GM23338 (cell line): ENCODE results near the gene RXRA. TPM values are rescaled to one million over a fixed set of nuclear protein-coding genes. Genes with fewer than 3 reads are reported as not detected.

Experiments
- ATAC-seq: fragments of 200-7000 bp; cut with Tn5 transposase; 3 replicates; pipeline ENCODE4 v1.9.1; 2020
- DNase-seq: peaks from one replicate; pipeline ENCODE4 v3.0.0-alpha.2; 2015; ENCODE audit warnings: low spot score
- H2AFZ ChIP-seq: fragments of 200-600 bp; sonication (generic); 2 replicates; pipeline ENCODE4 v1.8.0; 2016; ENCODE audit warnings: antibody characterized with exemption, mild to moderate bottlenecking, moderate library complexity
- H3F3A ChIP-seq: fragments of 200-600 bp; sonication (generic); replicated peaks from 2 replicates; pipeline ENCODE4 v1.8.0; 2017; ENCODE audit warnings: antibody characterized with exemption, mixed run types, low read depth
- H3K27ac ChIP-seq: fragments of 200-600 bp; sonication (generic); 2 replicates; pipeline ENCODE4 v1.6.1; 2016; ENCODE audit warnings: low read depth
- H3K27me3 ChIP-seq: fragments of 200-600 bp; sonication (generic); 2 replicates; pipeline ENCODE4 v1.8.0; 2016; ENCODE audit warnings: mild to moderate bottlenecking, mixed run types, moderate library complexity; ENCODE audit not compliant: insufficient read depth
- H3K36me3 ChIP-seq: fragments of 200-600 bp; sonication (generic); 2 replicates; pipeline ENCODE4 v1.8.0; 2016; ENCODE audit warnings: mild to moderate bottlenecking; ENCODE audit not compliant: insufficient read depth
- H3K4me1 ChIP-seq: fragments of 200-600 bp; sonication (generic); 2 replicates; pipeline ENCODE4 v1.8.0; 2016; ENCODE audit warnings: mild to moderate bottlenecking, moderate library complexity; ENCODE audit not compliant: insufficient read depth
- H3K4me2 ChIP-seq: fragments of 200-600 bp; sonication (generic); 2 replicates; pipeline ENCODE4 v1.7.1; 2017; ENCODE audit warnings: mixed run types
- H3K4me3 ChIP-seq: fragments of 200-600 bp; sonication (generic); 2 replicates; pipeline ENCODE4 v1.6.1; 2016; ENCODE audit warnings: mixed run types
- H3K79me2 ChIP-seq: fragments of 200-600 bp; sonication (generic); replicated peaks from 2 replicates; pipeline ENCODE4 v1.8.0; 2017; ENCODE audit warnings: mild to moderate bottlenecking; ENCODE audit not compliant: insufficient read depth
- H3K9me2 ChIP-seq: fragments of 200-600 bp; sonication (generic); 2 replicates; pipeline ENCODE4 v1.8.0; 2017; ENCODE audit not compliant: insufficient read depth
- H4K20me1 ChIP-seq: fragments of 200-600 bp; sonication (generic); replicated peaks from 2 replicates; pipeline ENCODE4 v1.8.0; 2017; ENCODE audit warnings: mild to moderate bottlenecking; ENCODE audit not compliant: insufficient read depth
- H3K27ac Mint-ChIP-seq: 2 replicates; pipeline ENCODE4 v1.8.0; 2020; ENCODE audit warnings: inconsistent platforms, mild to moderate bottlenecking, moderate library complexity, mixed read lengths
- H3K27me3 Mint-ChIP-seq: 3 replicates; pipeline ENCODE4 v1.8.0; 2022; ENCODE audit warnings: low read depth, mild to moderate bottlenecking, moderate library complexity, mixed read lengths, inconsistent platforms; ENCODE audit not compliant: insufficient read depth, poor library complexity
- H3K36me3 Mint-ChIP-seq: 3 replicates; pipeline ENCODE4 v1.8.0; 2021; ENCODE audit warnings: low read depth, mild to moderate bottlenecking, inconsistent platforms, moderate library complexity, mixed read lengths
- H3K4me1 Mint-ChIP-seq: 3 replicates; pipeline ENCODE4 v1.8.0; 2020; ENCODE audit warnings: mild to moderate bottlenecking, inconsistent platforms, mixed read lengths
- H3K4me3 Mint-ChIP-seq: 3 replicates; pipeline ENCODE4 v1.8.0; 2021; ENCODE audit warnings: moderate library complexity, mild to moderate bottlenecking, inconsistent platforms, mixed read lengths
- H3K9me3 Mint-ChIP-seq: 3 replicates; pipeline ENCODE4 v1.8.0; 2020; ENCODE audit warnings: moderate library complexity, mild to moderate bottlenecking, inconsistent platforms, mixed read lengths
- CREB1 ChIP-seq: fragments of 250-450 bp; sonication (Bioruptor Pico); IDR thresholded peaks from 2 replicates; pipeline ENCODE4 v1.5.0; 2020; ENCODE audit warnings: low read depth, mild to moderate bottlenecking, moderate library complexity
- CTCF ChIP-seq, 2 experiments: fragments of 200-600 bp in 1 of 2; sonication (generic) in 1 of 2; conservative IDR thresholded peaks; 2 replicates each; pipeline versions ENCODE4 v1.5.1 to v1.6.1; 2016 to 2017; ENCODE audit warnings: antibody characterized with exemption in 2 of 2, low read depth in 2 of 2, mild to moderate bottlenecking in 2 of 2, moderate library complexity in 1 of 2
- ETS1 ChIP-seq: IDR thresholded peaks from 2 replicates; pipeline ENCODE4 v1.6.1; 2016; ENCODE audit warnings: antibody characterized with exemption
- EZH2 ChIP-seq: fragments of 200-600 bp; sonication (generic); IDR thresholded peaks from one replicate; pipeline ENCODE4 v1.8.0; 2017; ENCODE audit warnings: antibody characterized with exemption, mild to moderate bottlenecking, low read depth; ENCODE audit not compliant: unreplicated experiment
- JUNB ChIP-seq: IDR thresholded peaks from one replicate; pipeline ENCODE4 v1.6.1; 2016; ENCODE audit warnings: antibody characterized with exemption; ENCODE audit not compliant: unreplicated experiment
- NANOG ChIP-seq: IDR thresholded peaks from 2 replicates; pipeline ENCODE4 v1.6.1; 2016; ENCODE audit warnings: antibody characterized with exemption, borderline replicate concordance
- POLR2AphosphoS5 ChIP-seq: IDR thresholded peaks from 2 replicates; pipeline ENCODE4 v1.6.1; 2016; ENCODE audit warnings: antibody characterized with exemption, low read depth
- STAT1 ChIP-seq: IDR thresholded peaks from one replicate; pipeline ENCODE4 v1.6.1; 2016; ENCODE audit warnings: antibody characterized with exemption; ENCODE audit not compliant: unreplicated experiment
- ZNF114 ChIP-seq: fragments of 250-450 bp; sonication (Bioruptor Pico); IDR thresholded peaks from 2 replicates; pipeline ENCODE4 v1.5.0; 2020; ENCODE audit warnings: mild to moderate bottlenecking, moderate library complexity
- ZNF331 ChIP-seq: fragments of 250-450 bp; sonication (Bioruptor Pico); IDR thresholded peaks from 2 replicates; pipeline ENCODE4 v1.5.0; 2020; ENCODE audit warnings: low read depth, mild to moderate bottlenecking, moderate library complexity
- ZNF462 ChIP-seq: fragments of 250-450 bp; sonication (Bioruptor Pico); IDR thresholded peaks from 2 replicates; pipeline ENCODE4 v1.5.0; 2020; ENCODE audit warnings: mild to moderate bottlenecking, moderate library complexity
- polyA plus RNA-seq: library from polyadenylated mRNA; unstranded; fragments of >200 nt; fragmentation: Nextera tagmentation; extraction: Ambion mirVana; gene quantifications from 2 replicates; pipeline ENCODE4 v1.2.1, GENCODE V29; 2016
- total RNA-seq: library from RNA; depleted of rRNA; stranded (reverse); fragments of >200 nt; shearing (Covaris generic); gene quantifications from 2 replicates; pipeline ENCODE4 v1.2.3, GENCODE V29; 2014

RXRA gene
- total and polyA plus RNA-seq, 2 experiments from 2014 or later, result 4.9 to 17.9 TPM

- Histone ChIP-seq H3K79me2 (no peaks in the 10 kb centered on the region), H3F3A (no peaks in the 10 kb centered on the region), H3K36me3 (no peaks in the 10 kb centered on the region), H2AFZ (no peak overlapping the region), H3K27ac (no peak overlapping the region), H3K9me2 (no peaks in the 10 kb centered on the region), H3K4me2 (no peak overlapping the region), H3K27me3 (no peaks in the 10 kb centered on the region), H3K4me3 (no peak overlapping the region), H3K4me1 (no peaks in the 10 kb centered on the region), H4K20me1 (no peaks in the 10 kb centered on the region)
- DNase-seq, result no peak
- ATAC-seq, result no peak
- TF ChIP-seq ZNF114 (CRISPR knock-in tag) (no peak), NANOG (no peak), POLR2AphosphoS5 (no peak), ZNF331 (CRISPR knock-in tag) (no peak), JUNB (no peak), STAT1 (no peak), EZH2 (no peak), CREB1 (no peak)
- no peaks in the 10 kb centered on the region for H3K36me3 Mint-ChIP-seq
- H3K27ac Mint-ChIP-seq, result no peak overlapping the region
- no peak overlapping the region for H3K4me3 Mint-ChIP-seq
- H3K27me3 Mint-ChIP-seq, result peaks cover 9% of the 10 kb centered on the region
- H3K4me1 Mint-ChIP-seq, result no peaks in the 10 kb centered on the region
- H3K9me3 Mint-ChIP-seq, result no peaks in the 10 kb centered on the region
These were observed 133.3 kb downstream of the RXRA start for GRCh38 chr9:134459573-134459972.

- H3K79me2 ChIP-seq, result no peaks in the 10 kb centered on the region
- no peak overlapping the region for H2AFZ ChIP-seq
- DNase-seq (no peak), ATAC-seq (no peak)
- H3K36me3 ChIP-seq, result no peaks in the 10 kb centered on the region
- no peaks in the 10 kb centered on the region for H3K4me1 Mint-ChIP-seq
- H3K27me3 Mint-ChIP-seq, result peaks cover 9% of the 10 kb centered on the region
- H3K4me3 ChIP-seq, result no peak overlapping the region
- H3F3A ChIP-seq, result no peaks in the 10 kb centered on the region
- H4K20me1 ChIP-seq, result no peaks in the 10 kb centered on the region
- no peaks in the 10 kb centered on the region for H3K4me1 ChIP-seq
- no peaks in the 10 kb centered on the region for H3K9me3 Mint-ChIP-seq
- no peak overlapping the region for H3K4me2 ChIP-seq
- H3K9me2 ChIP-seq, result no peaks in the 10 kb centered on the region
- no peaks in the 10 kb centered on the region for H3K36me3 Mint-ChIP-seq
- no peak overlapping the region for H3K27ac ChIP-seq
- no peaks in the 10 kb centered on the region for H3K27me3 ChIP-seq
- no peak overlapping the region for H3K27ac Mint-ChIP-seq
- H3K4me3 Mint-ChIP-seq, result no peak overlapping the region
- TF ChIP-seq ZNF462 (CRISPR knock-in tag), result no peak
- no peak for TF ChIP-seq ETS1
- TF ChIP-seq JUNB, result no peak
- no peak for TF ChIP-seq ZNF331 (CRISPR knock-in tag)
- no peak for TF ChIP-seq ZNF114 (CRISPR knock-in tag)
- TF ChIP-seq EZH2, result no peak
- no peak for TF ChIP-seq CTCF (conservative IDR thresholded peaks at IDR 0.05; ENCODE audit: low read depth in 2 of 2)
These were observed 134.0 kb downstream of the RXRA start for GRCh38 chr9:134460206-134460605.
